HG02642 (cell line): ENCODE measurements around the gene OAS1.
"Not testable (repeated sequence)": the region's sequence is repeated elsewhere in the genome, so short reads cannot be mapped to it uniquely, and the experiment has no call there.

Source experiments
- ATAC-seq: cut with Tn5 transposase; IDR thresholded peaks from one replicate; pipeline ENCODE4 v1.9.1; 2021; ENCODE audit warnings: mild to moderate bottlenecking; ENCODE audit not compliant: unreplicated experiment, poor library complexity

OAS1 gene

GRCh38 chr12:112933129-112933505 lies 26.4 kb downstream of the OAS1 start:
- ATAC-seq, result no peak

GRCh38 chr12:112936264-112936663 lies 29.5 kb downstream of the OAS1 start:
- ATAC-seq, result no peak

GRCh38 chr12:112936927-112937326 lies 30.2 kb downstream of the OAS1 start:
- no peak for ATAC-seq

- ATAC-seq, result peak; percentile 42
Observed at GRCh38 chr12:112937741-112938719, 31.3 kb downstream of the OAS1 start, which contains the start of gene OAS3. Gene OAS3, plus strand, starts transcription at chr12:112938474. Its CDS starts 57 bp downstream, at chr12:112938531.

- peak; percentile 15 for ATAC-seq
Observed at GRCh38 chr12:112938751-112939150, 32.0 kb downstream of the OAS1 start.

- peak; percentile 57 for ATAC-seq
Observed at GRCh38 chr12:112939761-112940381, 33.1 kb downstream of the OAS1 start.

- ATAC-seq, result no peak
Observed at GRCh38 chr12:112941528-112942335, 35.0 kb downstream of the OAS1 start.

GRCh38 chr12:112942572-112942971 lies 35.8 kb downstream of the OAS1 start:
- no peak for ATAC-seq

GRCh38 chr12:112944024-112944690 lies 37.4 kb downstream of the OAS1 start:
- ATAC-seq, result no peak

GRCh38 chr12:112945515-112945914 lies 38.8 kb downstream of the OAS1 start:
- ATAC-seq, result no peak

- no peak for ATAC-seq
Observed at GRCh38 chr12:112946236-112947000, 39.7 kb downstream of the OAS1 start.

GRCh38 chr12:112947314-112947713 lies 40.6 kb downstream of the OAS1 start:
- ATAC-seq, result no peak

GRCh38 chr12:112947761-112948160 lies 41.0 kb downstream of the OAS1 start:
- ATAC-seq, result no peak

GRCh38 chr12:112948806-112949205 lies 42.0 kb downstream of the OAS1 start:
- ATAC-seq, result no peak

GRCh38 chr12:112950701-112951100 lies 43.9 kb downstream of the OAS1 start:
- ATAC-seq, result no peak

GRCh38 chr12:112957125-112957524 lies 50.4 kb downstream of the OAS1 start:
- not testable (repeated sequence) for ATAC-seq

GRCh38 chr12:112961074-112961473 lies 54.3 kb downstream of the OAS1 start:
- no peak for ATAC-seq

GRCh38 chr12:112961536-112961935 lies 54.8 kb downstream of the OAS1 start:
- ATAC-seq, result no peak

- no peak for ATAC-seq
Observed at GRCh38 chr12:112962561-112962960, 55.8 kb downstream of the OAS1 start.
